ENCODE measurements around the gene TMEM43. TPM values are rescaled to one million over a fixed set of nuclear protein-coding genes. Genes with fewer than 3 reads are reported as not detected.

The TMEM43 gene
- total and polyA plus RNA-seq, 2 of the 13 experiments (the other 11 are each of a cell fraction or from before 2014, with no cell fraction given) = 48.9 to 50.5 TPM

- TF ChIP-seq ZNF333 (CRISPR knock-in tag; IDR thresholded peaks at IDR 0.05; ENCODE audit: borderline replicate concordance) (no peak), ZBTB37 (CRISPR knock-in tag; IDR thresholded peaks at IDR 0.05) (no peak), CSRNP2 (CRISPR knock-in tag; conservative IDR thresholded peaks at IDR 0.05; ENCODE audit: low read depth) (no peak), HBP1 (CRISPR knock-in tag; IDR thresholded peaks at IDR 0.05; ENCODE audit: low read depth) (peak; percentile 36; the same call in 1 of the 2 replicates), CTCF (CRISPR knock-in tag; IDR thresholded peaks at IDR 0.05) (no peak), SIN3A (IDR thresholded peaks at IDR 0.05; ENCODE audit: borderline replicate concordance, low read depth, low read length) (peak; percentile 97), STAT6 (CRISPR knock-in tag; IDR thresholded peaks at IDR 0.05; ENCODE audit: borderline replicate concordance) (no peak), ZNF775 (CRISPR knock-in tag; IDR thresholded peaks at IDR 0.05; ENCODE audit: borderline replicate concordance) (peak; percentile 68; the same call in 1 of the 2 replicates), ZNF558 (CRISPR knock-in tag; IDR thresholded peaks at IDR 0.05; ENCODE audit: borderline replicate concordance) (0 out of 2 replicates have a peak, but pooled peaks have one; percentile 71), ISX (CRISPR knock-in tag; conservative IDR thresholded peaks at IDR 0.05) (no peak), ZNF460 (CRISPR knock-in tag; IDR thresholded peaks at IDR 0.05; ENCODE audit: borderline replicate concordance) (no peak; the same call in 1 of the 2 replicates), SRSF1 (optimal IDR thresholded peaks at IDR 0.05; ENCODE audit: low read depth, low read length) (peak; percentile 75), PITX1 (CRISPR knock-in tag; IDR thresholded peaks at IDR 0.05) (0 out of 2 replicates have a peak, but pooled peaks have one; percentile 30), ZNF549 (CRISPR knock-in tag; IDR thresholded peaks at IDR 0.05) (no peak), ZFP36 (IDR thresholded peaks at IDR 0.05; ENCODE audit: borderline replicate concordance, low read depth, low read length, partially characterized antibody) (no peak), ZSCAN21 (CRISPR knock-in tag; IDR thresholded peaks at IDR 0.05; ENCODE audit: borderline replicate concordance) (peak; percentile 65; the same call in 1 of the 2 replicates)
These were observed 53.6 kb downstream of the TMEM43 start, which contains the start of the genes LSM3 and XPC (continued) for GRCh38 chr3:14178247-14179113.
